ENCODE data around the gene CBLN3. TPM values are rescaled to one million over a fixed set of nuclear protein-coding genes. Genes with fewer than 3 reads are reported as not detected.
"Not testable (repeated sequence)": the region's sequence is repeated elsewhere in the genome, so short reads cannot be mapped to it uniquely, and the experiment has no call there.

The CBLN3 gene
- total RNA-seq, result 1.7 and 2.3 TPM in 2 replicates

DNA sequence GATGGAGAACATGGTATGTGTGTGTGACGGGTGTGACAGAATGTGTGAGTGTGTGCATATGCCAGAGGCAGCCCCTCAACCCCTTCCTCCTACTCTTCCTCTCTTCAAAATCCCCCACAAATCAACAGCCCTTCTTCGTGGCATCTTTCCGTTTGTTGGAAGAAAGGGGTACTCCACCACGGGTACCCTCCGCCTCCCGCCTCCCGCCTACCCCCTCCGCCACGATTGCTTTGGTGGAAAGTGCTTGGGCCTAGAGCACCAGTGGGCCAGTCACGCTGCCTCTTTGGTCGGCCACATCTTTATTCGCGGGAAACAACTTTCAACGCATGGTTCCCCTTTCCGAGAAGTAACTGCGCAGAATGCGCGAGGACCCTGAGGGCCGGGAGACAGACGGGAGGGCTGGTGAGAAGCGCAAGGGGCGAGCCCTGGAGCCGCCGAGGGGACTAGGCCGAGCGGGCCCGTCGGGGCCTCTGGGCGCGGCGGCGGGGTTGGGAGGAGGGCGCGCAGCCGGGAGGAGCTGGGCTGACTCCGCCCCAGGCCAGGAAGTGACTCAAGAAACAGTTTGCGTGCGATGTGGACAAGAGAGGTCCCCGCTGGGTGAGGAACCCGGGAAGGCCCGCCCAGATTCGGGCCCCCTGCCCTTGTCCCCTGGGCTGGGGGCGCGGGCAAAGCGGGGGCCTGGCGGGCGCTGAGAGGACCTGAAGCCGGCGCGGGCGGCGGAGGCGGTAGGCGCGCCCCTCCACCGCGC, at the start of gene CBLN3, which contains the start of gene KHNYN:
Gene CBLN3 (minus strand): TSS at position 274 of the 748 bp plus-strand sequence. CDS start 614 bp downstream, outside the sequence.
Gene KHNYN (plus strand): TSS at position 560 of the 748 bp plus-strand sequence. CDS start 777 bp downstream, outside the sequence.
- H3K4me3 ChIP-seq (ENCODE audit: low read depth, low read length), result peak within 1 kb of the TSS; percentile 69
- peak; percentile 93 for DNase-seq (ENCODE audit: low read depth)
- TF ChIP-seq, protein P1, sequence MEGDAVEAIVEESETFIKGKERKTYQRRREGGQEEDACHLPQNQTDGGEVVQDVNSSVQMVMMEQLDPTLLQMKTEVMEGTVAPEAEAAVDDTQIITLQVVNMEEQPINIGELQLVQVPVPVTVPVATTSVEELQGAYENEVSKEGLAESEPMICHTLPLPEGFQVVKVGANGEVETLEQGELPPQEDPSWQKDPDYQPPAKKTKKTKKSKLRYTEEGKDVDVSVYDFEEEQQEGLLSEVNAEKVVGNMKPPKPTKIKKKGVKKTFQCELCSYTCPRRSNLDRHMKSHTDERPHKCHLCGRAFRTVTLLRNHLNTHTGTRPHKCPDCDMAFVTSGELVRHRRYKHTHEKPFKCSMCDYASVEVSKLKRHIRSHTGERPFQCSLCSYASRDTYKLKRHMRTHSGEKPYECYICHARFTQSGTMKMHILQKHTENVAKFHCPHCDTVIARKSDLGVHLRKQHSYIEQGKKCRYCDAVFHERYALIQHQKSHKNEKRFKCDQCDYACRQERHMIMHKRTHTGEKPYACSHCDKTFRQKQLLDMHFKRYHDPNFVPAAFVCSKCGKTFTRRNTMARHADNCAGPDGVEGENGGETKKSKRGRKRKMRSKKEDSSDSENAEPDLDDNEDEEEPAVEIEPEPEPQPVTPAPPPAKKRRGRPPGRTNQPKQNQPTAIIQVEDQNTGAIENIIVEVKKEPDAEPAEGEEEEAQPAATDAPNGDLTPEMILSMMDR (IDR thresholded peaks at IDR 0.05; ENCODE audit: insufficient read depth, low read depth, low read length), result no peak

DNA sequence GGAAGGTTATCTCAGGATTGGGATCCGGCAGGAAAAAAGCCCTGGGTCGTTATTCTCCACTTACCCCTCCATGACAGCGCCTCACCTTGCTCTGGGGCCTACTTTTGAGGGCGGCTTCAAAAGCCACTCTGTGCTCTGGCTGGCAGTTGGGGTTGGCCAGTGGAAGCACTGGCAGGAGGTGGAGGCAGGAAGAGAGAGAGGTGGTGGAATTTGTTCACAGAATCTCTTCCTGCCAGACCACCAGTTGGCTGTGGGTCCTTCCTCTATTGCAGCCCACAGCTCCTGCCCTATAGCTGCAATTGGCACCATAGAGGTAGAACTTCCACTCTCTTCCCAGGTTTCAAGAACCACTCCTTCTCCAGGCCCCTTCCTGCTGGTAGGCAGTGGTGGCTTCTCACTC, 45.8 kb upstream of the CBLN3 start:
- DNase-seq (ENCODE audit: low read depth), result no peak
- no peak overlapping the region for H3K4me3 ChIP-seq (ENCODE audit: low read depth, low read length)
- TF ChIP-seq, protein P1 (IDR thresholded peaks at IDR 0.05; ENCODE audit: insufficient read depth, low read depth, low read length), result no peak

DNA sequence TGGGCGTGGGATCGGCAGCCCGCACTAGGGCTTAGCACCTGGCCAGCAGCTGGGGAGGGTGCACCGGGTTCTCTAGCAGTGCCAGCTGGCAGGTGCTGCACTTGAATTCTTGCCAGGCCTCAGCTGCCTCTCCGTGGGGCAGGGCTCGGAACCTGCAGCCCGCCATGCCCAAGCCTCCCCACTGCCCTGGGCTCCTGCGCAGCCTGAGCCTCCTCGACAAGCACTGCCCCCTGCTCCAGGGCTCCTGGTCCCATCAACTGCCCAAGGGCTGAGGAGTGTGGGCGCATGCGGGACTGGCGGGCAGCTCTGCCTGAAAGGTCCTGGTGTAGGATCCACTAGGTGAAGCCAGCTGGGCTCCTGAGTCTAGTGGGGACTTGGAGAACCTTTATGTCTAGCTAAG, 43.7 kb upstream of the CBLN3 start:
- TF ChIP-seq, protein P1 (IDR thresholded peaks at IDR 0.05; ENCODE audit: insufficient read depth, low read depth, low read length), result no peak
- no peak for DNase-seq (ENCODE audit: low read depth)
- no peak overlapping the region for H3K4me3 ChIP-seq (ENCODE audit: low read depth, low read length)

DNA sequence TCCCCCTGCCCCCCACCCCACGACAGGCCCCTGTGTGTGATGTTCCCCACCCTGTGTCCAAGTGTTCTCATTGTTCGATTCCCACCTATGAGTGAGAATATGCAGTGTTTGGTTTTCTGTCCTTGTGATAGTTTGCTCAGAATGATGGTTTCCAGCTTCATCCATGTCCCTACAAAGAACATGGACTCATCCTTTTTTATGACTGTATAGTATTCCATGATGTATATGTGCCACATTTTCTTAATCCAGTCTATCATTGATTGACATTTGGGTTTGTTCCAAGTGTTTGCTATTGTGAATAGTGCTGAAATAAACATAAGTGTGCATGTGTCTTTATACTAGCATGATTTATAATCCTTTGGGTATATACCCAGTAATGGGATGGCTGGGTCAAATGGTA, 41.0 kb upstream of the CBLN3 start:
- DNase-seq (ENCODE audit: low read depth); H3K4me3 ChIP-seq (ENCODE audit: low read depth, low read length): not testable (repeated sequence)

DNA sequence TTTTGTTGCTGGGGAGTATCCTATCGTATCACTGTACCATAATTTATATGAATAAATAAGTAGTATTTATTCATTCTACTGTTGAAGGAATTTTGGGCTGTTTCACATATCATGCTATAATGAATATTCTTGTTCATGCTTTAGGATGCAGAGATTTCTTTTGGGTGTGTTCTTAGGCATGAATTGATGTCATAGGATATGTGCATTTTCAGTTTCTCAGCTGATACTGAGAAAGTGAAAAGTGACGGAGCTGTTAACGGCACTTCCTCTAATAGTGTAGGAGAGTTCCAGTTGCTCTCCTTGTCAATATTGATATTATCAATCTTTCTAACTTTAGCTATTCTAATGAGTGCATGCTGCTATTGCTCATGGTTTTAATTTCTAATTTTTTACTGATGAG, 36.3 kb upstream of the CBLN3 start:
- no peak for DNase-seq (ENCODE audit: low read depth)

DNA sequence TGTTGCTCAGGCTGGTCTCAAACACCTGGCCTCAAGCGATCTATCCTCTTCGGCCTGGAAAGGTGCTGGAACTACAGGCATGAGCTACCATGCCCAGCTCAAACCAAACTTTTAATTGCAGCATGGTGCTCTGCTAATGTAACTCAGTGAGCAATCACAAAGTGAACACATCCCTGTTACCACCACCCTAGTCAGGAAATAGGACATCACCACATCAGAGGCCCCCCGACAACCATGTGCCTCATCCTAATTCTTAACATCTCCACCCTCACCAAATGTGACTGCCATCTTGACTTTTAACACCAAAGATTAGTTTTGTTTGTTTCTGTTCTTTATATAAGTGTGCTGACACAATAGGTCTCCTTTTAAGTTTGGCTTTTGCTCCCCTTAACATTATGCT, 35.9 kb upstream of the CBLN3 start:
- TF ChIP-seq, protein P1 (IDR thresholded peaks at IDR 0.05; ENCODE audit: insufficient read depth, low read depth, low read length), result no peak
- no peak for DNase-seq (ENCODE audit: low read depth)
- no peak overlapping the region for H3K4me3 ChIP-seq (ENCODE audit: low read depth, low read length)

More for the DNA sequence above, 36.3 kb upstream of the CBLN3 start:
- TF ChIP-seq, protein P1 (IDR thresholded peaks at IDR 0.05; ENCODE audit: insufficient read depth, low read depth, low read length), result no peak
- H3K4me3 ChIP-seq (ENCODE audit: low read depth, low read length), result no peak overlapping the region

DNA sequence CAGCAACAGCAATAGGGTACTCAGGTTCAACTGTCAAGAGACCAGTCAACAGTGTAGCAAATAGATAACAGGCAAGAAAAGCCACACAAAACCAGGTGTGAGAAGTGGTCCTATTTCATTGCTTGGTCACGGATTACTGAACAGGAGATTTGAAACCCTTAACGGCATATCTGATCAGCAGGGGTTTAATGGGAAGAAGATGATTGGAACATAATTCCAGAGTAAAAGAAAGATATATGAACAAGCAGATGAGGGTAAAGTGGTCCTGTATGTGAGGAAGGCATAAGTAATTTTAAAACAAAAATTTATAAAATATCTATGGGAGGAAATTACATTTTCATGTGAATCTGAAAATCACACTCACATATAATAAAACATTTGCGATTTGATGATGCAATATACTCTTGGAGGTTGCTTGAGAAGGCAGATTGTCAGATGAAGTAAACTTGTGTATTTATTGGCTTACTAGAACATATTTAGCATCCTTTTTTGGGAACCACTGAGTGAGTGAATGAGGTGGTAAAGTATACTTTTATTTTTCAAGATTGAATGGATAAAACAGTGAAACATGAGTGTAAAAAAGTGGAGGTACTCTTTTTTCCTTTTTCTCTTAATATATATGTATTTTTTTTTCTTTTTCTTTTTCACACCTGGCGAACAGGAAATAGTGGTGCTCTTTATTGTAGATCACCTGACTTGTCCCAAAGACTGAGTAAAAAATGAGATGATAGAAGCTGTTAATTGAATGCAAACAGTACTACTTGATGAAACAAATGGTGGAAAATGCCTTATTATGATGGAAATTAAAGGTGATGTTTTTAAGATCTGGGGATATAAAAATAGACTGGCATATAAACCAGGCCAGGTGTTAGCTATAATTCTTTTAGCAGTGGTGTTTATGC, 34.7 kb upstream of the CBLN3 start:
- TF ChIP-seq, protein P1 (IDR thresholded peaks at IDR 0.05; ENCODE audit: insufficient read depth, low read depth, low read length), result no peak
- no peak for DNase-seq (ENCODE audit: low read depth)
- H3K4me3 ChIP-seq (ENCODE audit: low read depth, low read length), result no peak overlapping the region

Data from fibroblast of villous mesenchyme (primary cell).